HG03457 (cell line): ENCODE data around the gene MAPK1.
"Not testable (repeated sequence)": the region's sequence is repeated elsewhere in the genome, so short reads cannot be mapped to it uniquely, and the experiment has no call there.

Source experiments
- ATAC-seq: cut with Tn5 transposase; IDR thresholded peaks from one replicate; pipeline ENCODE4 v1.9.1; 2021; ENCODE audit warnings: moderate number of reproducible peaks; ENCODE audit not compliant: unreplicated experiment

The MAPK1 gene

GRCh38 chr22:21793716-21794115 lies 73.7 kb downstream of the MAPK1 start:
- ATAC-seq = not testable (repeated sequence)

GRCh38 chr22:21791635-21792625 lies 75.5 kb downstream of the MAPK1 start:
- ATAC-seq = no peak

GRCh38 chr22:21790849-21791610 lies 76.4 kb downstream of the MAPK1 start:
- ATAC-seq = not testable (repeated sequence)

GRCh38 chr22:21790359-21790758 lies 77.1 kb downstream of the MAPK1 start:
- no peak for ATAC-seq

- ATAC-seq = not testable (repeated sequence)
These were observed 79.9 kb downstream of the MAPK1 start for GRCh38 chr22:21787565-21787964.

- ATAC-seq = no peak
These were observed 87.2 kb downstream of the MAPK1 start for GRCh38 chr22:21780259-21780658.

- no peak for ATAC-seq
These were observed 88.0 kb downstream of the MAPK1 start for GRCh38 chr22:21779444-21779843.

- ATAC-seq = no peak
These were observed 88.6 kb downstream of the MAPK1 start for GRCh38 chr22:21778705-21779363.

GRCh38 chr22:21771631-21771976 lies 95.8 kb downstream of the MAPK1 start:
- no peak for ATAC-seq

- ATAC-seq = no peak
These were observed 99.0 kb downstream of the MAPK1 start for GRCh38 chr22:21768435-21768834.

- ATAC-seq = no peak
These were observed 100.6 kb downstream of the MAPK1 start for GRCh38 chr22:21766691-21767462.

GRCh38 chr22:21765909-21766529 lies 101.4 kb downstream of the MAPK1 start:
- no peak for ATAC-seq

- ATAC-seq = no peak
These were observed 103.2 kb downstream of the MAPK1 start for GRCh38 chr22:21764038-21764804.

- no peak for ATAC-seq
These were observed 104.5 kb downstream of the MAPK1 start for GRCh38 chr22:21762712-21763581.

GRCh38 chr22:21761994-21762680 lies 105.3 kb downstream of the MAPK1 start:
- no peak for ATAC-seq

GRCh38 chr22:21761086-21761485 lies 106.4 kb downstream of the MAPK1 start:
- no peak for ATAC-seq

- no peak for ATAC-seq
These were observed 106.8 kb downstream of the MAPK1 start for GRCh38 chr22:21760640-21761039.
